ENCODE results near the gene RHBDF1.

DNA sequence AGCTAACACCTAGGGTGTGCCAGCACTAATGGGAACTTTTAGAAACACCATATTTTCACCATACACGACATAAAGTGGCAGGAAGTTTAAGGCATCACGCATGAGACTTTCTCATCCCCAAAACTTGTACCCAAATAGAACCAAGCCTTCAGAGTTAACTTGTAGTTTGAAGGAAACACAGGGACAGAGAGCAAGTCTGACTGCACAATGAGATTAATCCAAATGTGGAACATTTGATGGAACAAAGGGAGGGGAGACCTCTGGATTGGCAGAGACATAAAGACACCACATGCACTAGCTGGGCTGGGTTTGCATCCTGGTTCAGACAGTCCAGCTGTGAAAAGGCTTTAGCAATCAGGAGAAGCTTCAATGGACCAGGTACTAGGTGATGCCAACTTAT lies 41.9 kb upstream of the RHBDF1 start:
- TF ChIP-seq, protein P1, sequence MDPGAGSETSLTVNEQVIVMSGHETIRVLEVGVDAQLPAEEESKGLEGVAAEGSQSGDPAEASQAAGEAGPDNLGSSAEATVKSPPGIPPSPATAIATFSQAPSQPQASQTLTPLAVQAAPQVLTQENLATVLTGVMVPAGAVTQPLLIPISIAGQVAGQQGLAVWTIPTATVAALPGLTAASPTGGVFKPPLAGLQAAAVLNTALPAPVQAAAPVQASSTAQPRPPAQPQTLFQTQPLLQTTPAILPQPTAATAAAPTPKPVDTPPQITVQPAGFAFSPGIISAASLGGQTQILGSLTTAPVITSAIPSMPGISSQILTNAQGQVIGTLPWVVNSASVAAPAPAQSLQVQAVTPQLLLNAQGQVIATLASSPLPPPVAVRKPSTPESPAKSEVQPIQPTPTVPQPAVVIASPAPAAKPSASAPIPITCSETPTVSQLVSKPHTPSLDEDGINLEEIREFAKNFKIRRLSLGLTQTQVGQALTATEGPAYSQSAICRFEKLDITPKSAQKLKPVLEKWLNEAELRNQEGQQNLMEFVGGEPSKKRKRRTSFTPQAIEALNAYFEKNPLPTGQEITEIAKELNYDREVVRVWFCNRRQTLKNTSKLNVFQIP (CRISPR knock-in tag; IDR thresholded peaks at IDR 0.05; ENCODE audit: borderline replicate concordance, low read depth): no peak
- no peak for TF ChIP-seq CSDC2 (CRISPR knock-in tag; IDR thresholded peaks at IDR 0.05)
- no peak for TF ChIP-seq TOX (CRISPR knock-in tag; IDR thresholded peaks at IDR 0.05; ENCODE audit: borderline replicate concordance)
- no peak for TF ChIP-seq ARNTL (CRISPR knock-in tag; IDR thresholded peaks at IDR 0.05; ENCODE audit: borderline replicate concordance, low read depth)
- TF ChIP-seq, protein P2, sequence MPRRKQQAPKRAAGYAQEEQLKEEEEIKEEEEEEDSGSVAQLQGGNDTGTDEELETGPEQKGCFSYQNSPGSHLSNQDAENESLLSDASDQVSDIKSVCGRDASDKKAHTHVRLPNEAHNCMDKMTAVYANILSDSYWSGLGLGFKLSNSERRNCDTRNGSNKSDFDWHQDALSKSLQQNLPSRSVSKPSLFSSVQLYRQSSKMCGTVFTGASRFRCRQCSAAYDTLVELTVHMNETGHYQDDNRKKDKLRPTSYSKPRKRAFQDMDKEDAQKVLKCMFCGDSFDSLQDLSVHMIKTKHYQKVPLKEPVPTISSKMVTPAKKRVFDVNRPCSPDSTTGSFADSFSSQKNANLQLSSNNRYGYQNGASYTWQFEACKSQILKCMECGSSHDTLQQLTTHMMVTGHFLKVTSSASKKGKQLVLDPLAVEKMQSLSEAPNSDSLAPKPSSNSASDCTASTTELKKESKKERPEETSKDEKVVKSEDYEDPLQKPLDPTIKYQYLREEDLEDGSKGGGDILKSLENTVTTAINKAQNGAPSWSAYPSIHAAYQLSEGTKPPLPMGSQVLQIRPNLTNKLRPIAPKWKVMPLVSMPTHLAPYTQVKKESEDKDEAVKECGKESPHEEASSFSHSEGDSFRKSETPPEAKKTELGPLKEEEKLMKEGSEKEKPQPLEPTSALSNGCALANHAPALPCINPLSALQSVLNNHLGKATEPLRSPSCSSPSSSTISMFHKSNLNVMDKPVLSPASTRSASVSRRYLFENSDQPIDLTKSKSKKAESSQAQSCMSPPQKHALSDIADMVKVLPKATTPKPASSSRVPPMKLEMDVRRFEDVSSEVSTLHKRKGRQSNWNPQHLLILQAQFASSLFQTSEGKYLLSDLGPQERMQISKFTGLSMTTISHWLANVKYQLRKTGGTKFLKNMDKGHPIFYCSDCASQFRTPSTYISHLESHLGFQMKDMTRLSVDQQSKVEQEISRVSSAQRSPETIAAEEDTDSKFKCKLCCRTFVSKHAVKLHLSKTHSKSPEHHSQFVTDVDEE (CRISPR knock-in tag; IDR thresholded peaks at IDR 0.05): no peak
- TF ChIP-seq, protein P3, sequence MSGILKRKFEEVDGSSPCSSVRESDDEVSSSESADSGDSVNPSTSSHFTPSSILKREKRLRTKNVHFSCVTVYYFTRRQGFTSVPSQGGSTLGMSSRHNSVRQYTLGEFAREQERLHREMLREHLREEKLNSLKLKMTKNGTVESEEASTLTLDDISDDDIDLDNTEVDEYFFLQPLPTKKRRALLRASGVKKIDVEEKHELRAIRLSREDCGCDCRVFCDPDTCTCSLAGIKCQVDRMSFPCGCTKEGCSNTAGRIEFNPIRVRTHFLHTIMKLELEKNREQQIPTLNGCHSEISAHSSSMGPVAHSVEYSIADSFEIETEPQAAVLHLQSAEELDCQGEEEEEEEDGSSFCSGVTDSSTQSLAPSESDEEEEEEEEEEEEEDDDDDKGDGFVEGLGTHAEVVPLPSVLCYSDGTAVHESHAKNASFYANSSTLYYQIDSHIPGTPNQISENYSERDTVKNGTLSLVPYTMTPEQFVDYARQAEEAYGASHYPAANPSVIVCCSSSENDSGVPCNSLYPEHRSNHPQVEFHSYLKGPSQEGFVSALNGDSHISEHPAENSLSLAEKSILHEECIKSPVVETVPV (CRISPR knock-in tag; IDR thresholded peaks at IDR 0.05): no peak
- no peak for TF ChIP-seq PPARA (CRISPR knock-in tag; IDR thresholded peaks at IDR 0.05; ENCODE audit: borderline replicate concordance)
- TF ChIP-seq TCF4 (CRISPR knock-in tag; IDR thresholded peaks at IDR 0.05; ENCODE audit: borderline replicate concordance): no peak
- TF ChIP-seq ZNF8 (CRISPR knock-in tag; IDR thresholded peaks at IDR 0.05): no peak
- no peak for TF ChIP-seq ZFP3 (CRISPR knock-in tag; IDR thresholded peaks at IDR 0.05)
- TF ChIP-seq RARB (CRISPR knock-in tag; IDR thresholded peaks at IDR 0.05): no peak
- TF ChIP-seq, protein P4, sequence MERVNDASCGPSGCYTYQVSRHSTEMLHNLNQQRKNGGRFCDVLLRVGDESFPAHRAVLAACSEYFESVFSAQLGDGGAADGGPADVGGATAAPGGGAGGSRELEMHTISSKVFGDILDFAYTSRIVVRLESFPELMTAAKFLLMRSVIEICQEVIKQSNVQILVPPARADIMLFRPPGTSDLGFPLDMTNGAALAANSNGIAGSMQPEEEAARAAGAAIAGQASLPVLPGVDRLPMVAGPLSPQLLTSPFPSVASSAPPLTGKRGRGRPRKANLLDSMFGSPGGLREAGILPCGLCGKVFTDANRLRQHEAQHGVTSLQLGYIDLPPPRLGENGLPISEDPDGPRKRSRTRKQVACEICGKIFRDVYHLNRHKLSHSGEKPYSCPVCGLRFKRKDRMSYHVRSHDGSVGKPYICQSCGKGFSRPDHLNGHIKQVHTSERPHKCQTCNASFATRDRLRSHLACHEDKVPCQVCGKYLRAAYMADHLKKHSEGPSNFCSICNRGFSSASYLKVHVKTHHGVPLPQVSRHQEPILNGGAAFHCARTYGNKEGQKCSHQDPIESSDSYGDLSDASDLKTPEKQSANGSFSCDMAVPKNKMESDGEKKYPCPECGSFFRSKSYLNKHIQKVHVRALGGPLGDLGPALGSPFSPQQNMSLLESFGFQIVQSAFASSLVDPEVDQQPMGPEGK (CRISPR knock-in tag; IDR thresholded peaks at IDR 0.05; ENCODE audit: borderline replicate concordance): no peak
- TF ChIP-seq ZFP30 (CRISPR knock-in tag; IDR thresholded peaks at IDR 0.05): no peak
- TF ChIP-seq, protein P5, sequence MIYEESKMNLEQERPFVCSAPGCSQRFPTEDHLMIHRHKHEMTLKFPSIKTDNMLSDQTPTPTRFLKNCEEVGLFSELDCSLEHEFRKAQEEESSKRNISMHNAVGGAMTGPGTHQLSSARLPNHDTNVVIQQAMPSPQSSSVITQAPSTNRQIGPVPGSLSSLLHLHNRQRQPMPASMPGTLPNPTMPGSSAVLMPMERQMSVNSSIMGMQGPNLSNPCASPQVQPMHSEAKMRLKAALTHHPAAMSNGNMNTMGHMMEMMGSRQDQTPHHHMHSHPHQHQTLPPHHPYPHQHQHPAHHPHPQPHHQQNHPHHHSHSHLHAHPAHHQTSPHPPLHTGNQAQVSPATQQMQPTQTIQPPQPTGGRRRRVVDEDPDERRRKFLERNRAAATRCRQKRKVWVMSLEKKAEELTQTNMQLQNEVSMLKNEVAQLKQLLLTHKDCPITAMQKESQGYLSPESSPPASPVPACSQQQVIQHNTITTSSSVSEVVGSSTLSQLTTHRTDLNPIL (CRISPR knock-in tag; IDR thresholded peaks at IDR 0.05; ENCODE audit: low read depth): no peak
